ENCODE results near the gene ATP6V0B.

The ATP6V0B gene

DNA sequence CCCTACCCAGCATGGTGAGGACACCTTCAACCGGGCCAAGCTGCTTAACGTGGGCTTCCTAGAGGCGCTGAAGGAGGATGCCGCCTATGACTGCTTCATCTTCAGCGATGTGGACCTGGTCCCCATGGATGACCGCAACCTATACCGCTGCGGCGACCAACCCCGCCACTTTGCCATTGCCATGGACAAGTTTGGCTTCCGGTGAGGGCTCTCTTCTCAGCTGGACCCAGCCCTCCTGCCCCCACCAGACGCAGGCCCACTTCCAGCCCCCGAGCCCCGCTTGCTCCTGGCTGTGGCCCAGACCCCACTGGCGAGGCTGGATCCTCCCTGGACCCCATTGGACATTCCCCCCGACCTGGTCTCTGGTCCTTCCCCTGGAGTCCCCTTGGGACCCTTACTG, 10.1 kb downstream of the ATP6V0B start:
- DNase-seq (ENCODE audit: low spot score), result no peak

DNA sequence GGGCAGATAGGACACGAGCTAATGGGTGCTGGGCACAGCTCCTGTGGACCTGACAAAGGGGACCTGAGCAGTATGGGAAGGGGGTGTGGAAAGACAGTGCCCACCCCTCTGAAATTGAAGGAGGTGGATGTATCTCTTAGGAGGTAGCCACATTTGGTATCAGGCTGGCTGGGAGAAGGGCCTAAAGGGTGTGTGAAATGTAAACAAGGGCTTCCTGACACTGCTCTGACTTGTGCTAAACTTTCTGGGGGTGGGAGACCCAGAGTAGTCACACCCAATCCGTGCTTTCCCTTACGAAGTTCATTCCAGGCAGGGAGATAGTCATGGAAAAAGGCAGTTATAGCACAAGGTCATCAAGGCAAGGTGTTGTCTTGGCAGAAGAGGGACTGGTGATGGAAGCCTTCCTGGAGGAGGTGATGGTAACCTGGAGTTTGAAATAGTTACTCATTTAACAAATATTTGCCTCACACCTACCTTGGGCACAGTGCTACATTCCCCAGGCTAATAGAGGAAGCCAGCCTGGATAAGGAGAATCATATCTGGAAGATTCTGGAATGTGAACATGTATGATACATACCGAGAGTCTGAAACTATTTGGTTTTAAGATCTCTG, 11.3 kb downstream of the ATP6V0B start:
- no peak for DNase-seq (ENCODE audit: low spot score)

DNA sequence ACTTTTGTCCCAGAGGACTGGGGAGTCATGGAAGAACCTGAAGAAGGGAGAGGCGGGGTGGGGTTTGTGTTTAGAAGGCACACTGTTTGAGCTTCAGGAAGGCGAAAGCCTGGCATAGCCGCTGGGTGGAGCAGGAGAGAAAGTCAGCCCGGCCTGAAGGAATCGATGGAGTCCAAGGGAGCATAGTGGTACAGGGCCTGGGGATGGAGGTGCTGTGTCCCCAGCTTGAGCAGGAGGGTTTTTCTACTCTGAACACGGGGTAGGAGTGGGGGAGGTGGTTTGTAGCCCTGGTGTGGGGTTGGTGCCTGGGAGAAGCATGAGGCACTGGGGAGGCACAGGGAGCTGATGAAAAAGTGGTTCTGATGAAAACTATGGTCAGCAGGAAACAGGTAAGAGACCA, 12.0 kb downstream of the ATP6V0B start:
- DNase-seq (ENCODE audit: low spot score), result peak; percentile 33

DNA sequence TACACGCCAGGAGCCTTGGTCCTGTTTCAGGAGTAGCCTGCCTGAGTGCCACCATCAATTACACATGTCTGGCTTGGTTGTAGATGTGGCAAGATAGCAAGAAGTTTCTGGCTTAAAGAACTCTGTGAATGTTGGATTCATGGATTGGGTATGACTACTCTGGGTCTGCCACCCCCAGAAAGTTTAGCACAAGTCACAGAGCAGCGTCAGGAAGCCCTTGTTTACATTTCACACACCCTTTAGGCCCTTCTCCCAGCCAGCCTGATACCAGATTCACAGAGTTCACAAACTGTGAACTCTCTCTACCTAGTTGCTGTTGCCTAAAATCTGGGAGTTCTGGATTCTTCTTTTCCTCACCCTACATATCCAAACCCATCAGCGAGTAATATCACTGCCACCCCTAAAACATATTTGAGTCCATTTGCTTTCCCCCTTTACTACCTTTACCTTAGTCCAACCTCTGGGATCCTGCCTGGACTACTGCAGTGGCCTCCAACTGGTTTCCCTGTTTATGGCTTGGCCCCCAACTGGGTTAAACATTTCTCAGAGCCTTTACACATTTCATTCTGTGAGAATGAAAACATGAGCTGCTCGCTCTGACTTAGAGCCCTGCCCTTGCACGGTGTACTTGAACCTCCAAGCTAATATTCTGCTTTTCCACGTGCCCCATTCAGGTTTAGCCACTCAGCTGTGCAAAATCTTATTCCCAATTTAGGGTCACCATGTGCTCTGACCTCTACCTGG, 12.6 kb downstream of the ATP6V0B start:
- no peak for DNase-seq (ENCODE audit: low spot score)

DNA sequence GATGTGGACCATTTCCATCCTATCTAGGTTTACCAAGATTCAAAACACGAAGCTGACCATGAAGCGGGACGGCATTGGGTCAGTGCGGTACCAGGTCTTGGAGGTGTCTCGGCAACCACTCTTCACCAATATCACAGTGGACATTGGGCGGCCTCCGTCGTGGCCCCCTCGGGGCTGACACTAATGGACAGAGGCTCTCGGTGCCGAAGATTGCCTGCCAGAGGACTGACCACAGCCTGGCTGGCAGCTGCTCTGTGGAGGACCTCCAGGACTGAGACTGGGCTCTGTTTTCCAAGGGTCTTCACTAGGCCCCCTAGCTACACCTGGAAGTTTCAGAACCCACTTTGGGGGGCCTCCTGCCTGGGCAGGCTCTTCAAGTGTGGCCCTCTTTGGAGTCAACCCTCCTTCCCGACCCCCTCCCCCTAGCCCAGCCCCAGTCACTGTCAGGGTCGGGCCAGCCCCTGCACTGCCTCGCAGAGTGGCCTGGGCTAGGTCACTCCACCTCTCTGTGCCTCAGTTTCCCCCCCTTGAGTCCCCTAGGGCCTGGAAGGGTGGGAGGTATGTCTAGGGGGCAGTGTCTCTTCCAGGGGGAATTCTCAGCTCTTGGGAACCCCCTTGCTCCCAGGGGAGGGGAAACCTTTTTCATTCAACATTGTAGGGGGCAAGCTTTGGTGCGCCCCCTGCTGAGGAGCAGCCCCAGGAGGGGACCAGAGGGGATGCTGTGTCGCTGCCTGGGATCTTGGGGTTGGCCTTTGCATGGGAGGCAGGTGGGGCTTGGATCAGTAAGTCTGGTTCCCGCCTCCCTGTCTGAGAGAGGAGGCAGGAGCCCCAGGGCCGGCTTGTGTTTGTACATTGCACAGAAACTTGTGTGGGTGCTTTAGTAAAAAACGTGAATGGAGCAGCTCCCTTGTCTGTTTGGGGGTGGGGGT, 15.8 kb downstream of the ATP6V0B start:
- no peak for DNase-seq (ENCODE audit: low spot score)

DNA sequence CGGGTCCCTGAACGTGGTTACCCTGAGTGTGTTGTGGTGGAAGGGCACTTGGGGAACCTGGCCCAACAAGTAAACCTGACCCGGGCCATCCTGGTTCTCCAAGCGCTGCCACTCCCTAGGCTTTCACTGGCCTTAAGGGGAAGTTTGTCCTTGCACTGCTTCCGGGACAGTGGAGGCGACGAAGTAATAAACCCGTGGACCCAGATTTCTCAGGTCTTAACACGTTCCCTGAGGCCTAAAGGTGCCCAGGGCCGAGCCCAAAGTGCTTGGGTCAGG, 16.4 kb downstream of the ATP6V0B start:
- DNase-seq (ENCODE audit: low spot score), result no peak

DNA sequence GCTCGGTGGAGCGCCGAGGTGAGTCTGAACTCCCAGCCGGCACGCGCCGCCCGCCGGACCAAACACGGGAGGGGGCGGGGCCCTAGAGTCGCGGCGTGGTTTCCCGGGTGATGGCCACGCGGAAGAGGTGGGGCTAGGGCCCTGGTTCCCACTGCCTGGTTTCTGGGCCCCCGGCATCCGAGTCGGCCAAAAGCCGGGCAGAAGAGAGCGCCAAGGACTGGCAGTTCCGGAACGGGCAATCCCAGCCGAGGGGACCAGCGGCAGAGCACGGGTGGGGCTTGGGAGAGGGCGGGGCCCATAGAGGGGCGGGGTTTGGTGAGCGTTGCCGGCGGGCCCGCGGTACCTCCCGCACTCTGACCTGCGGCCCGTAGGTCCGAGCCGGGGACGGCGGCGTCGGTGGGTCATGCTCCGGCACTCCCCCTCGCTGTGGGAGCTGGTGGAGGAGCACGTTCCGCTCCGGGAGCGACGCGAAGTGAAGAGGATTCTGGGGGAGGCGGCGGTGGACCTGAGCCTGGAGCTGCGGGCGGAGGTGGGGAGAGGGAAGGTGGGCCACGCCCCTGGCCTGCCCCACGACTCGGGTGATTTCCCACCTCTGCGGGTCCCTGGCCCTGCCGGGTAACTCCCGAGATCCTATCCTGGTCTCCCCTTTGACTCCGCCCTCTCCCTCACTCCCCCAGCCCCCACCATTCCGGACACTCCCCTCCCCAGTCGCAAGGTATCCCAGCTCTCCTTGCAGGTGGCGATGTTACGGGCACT, 16.9 kb downstream of the ATP6V0B start, which contains the start of gene CCDC24:
CCDC24 (plus strand) TSS at position 124 of the 756 bp plus-strand sequence; CDS start at position 404, 280 bp downstream.
- peak; percentile 95 for DNase-seq (ENCODE audit: low spot score)

DNA sequence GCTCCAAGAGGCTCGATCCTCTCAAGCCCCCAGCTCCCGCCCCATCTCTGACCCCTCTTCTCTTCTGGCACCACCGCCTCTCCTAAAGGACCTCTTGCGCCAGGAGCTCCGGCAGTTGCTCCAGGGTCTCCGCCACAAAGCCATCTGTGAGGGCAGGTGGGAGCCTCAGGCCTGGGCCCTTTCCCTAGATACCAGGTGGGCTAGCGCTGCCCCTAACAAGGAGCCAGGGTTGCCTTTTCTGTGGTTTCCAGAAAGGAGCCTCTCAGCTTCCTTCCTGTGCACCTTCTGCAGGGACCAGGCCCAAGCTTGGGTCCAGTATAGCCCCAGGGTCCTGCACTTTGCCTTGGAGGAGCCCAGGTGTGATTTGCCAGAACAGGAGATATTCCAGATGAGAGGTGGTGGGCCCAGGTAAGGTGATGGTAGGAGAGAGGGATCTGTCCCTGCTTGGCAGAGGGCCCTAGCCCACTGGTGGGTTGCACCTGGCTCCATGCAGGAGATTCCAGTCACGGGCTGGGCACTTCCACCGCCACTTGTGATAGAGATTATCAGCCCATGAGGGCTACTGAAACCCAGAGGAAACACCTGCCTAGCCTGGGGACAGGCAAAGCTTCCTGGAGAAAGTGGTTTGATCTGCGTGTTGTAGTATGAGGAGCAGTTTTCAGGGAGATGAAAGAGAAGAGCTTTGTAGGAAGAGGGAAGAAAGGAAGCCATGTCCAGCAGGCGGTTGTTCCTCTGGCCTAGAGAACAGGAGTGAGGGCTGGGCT, 17.7 kb downstream of the ATP6V0B start:
- DNase-seq (ENCODE audit: low spot score), result no peak

DNA sequence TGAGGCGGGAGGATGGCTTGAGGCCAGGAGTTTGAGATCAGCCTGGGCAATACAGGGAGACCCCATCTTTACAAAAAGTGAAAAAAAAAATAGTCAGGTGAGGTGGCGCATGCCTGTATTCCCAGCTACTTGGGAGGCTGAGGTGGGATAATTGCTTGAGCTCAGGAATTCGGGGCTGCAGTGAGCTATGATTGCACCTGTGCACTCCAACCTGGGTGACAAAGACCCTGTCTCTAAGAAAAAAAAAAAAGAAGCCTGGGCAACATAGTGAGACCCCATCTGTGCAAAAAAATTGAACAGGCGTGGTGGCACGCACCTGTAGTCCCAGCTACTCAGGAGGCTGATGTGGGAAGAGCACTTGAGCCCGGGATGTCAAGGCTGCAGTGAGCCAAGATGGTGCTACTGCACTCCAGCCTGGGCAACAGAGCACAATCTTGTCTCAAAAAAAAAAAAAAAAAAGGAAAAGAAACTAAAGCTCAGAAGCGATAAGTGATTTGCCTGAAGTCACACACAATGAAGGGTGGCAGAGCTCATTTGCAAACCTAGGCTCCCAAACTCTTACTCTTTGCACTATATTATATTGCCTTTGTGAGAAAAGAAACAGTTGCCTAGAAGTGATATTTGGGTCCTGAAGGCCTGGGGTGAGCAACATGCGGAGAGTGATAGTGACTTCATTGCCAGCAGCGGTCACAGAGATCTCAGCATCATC, 18.6 kb downstream of the ATP6V0B start:
- DNase-seq (ENCODE audit: low spot score), result no peak

DNA sequence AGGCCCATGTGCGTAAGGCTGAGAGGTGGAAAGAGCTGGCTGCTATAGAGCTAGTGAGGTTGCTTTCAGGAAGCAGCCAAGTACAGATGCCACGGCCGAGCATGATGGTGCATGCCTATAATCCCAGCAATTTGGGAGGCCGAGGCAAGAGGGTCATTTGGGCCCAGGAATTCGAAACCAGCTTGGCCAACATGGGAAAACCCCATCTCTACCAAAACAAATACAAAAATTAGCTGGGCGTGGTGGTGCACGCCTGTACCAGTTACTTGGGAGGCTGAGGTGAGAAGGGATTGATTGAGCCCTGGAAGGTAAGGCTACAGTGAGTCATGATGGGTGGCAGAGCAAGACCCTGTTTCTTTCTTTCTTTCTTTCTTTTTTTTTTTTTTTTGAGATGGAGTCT, 19.3 kb downstream of the ATP6V0B start:
- DNase-seq (ENCODE audit: low spot score), result no peak

DNA sequence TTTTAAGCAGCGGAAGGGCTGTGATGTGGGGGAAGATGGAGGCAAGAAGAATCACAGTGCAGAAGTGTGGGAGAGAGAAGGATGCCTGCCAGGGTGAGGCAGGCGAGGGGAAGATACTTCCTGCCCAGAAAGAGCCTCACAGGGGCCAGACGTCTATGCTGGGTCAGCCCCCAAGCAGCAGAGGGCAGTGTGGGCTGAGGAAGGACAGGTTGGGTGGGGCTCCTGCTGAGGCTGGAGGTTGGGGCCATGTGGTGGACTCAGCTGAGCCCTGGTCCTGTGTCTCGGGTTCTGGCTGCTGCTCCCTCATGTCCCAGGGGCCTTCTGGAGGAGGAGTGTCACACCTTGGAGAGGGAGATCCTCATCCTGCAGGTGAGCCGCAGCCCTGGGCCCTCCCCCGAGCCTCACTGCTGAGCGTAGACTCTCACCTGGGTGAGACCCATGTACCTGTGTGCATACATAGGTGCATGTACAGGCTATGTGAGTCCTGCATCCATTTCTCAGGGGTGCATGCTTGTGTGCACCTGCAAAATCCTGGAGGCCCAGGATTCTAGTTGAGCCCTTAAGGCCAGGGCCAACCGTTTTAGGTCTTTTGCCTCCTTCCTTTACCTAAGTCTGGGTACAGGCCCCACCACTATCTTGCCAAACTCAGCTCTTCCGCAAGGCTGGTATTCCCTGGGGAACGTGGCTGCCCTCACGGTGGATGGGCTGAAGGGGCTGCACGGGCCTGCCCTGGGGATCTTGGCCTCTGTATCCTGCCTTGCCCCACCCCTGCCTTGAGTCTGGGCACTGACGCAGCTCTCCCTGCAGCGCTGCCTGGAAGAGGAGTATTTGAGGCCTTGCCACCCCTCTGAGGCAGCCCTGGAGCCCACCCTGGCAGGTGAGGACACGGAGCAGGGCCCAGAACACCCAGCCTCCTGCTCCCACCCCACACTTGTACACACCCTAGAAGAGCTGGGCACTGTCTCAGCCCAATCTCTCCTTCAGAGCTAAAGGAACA, 20.3 kb downstream of the ATP6V0B start:
- peak; percentile 55 for DNase-seq (ENCODE audit: low spot score)

DNA sequence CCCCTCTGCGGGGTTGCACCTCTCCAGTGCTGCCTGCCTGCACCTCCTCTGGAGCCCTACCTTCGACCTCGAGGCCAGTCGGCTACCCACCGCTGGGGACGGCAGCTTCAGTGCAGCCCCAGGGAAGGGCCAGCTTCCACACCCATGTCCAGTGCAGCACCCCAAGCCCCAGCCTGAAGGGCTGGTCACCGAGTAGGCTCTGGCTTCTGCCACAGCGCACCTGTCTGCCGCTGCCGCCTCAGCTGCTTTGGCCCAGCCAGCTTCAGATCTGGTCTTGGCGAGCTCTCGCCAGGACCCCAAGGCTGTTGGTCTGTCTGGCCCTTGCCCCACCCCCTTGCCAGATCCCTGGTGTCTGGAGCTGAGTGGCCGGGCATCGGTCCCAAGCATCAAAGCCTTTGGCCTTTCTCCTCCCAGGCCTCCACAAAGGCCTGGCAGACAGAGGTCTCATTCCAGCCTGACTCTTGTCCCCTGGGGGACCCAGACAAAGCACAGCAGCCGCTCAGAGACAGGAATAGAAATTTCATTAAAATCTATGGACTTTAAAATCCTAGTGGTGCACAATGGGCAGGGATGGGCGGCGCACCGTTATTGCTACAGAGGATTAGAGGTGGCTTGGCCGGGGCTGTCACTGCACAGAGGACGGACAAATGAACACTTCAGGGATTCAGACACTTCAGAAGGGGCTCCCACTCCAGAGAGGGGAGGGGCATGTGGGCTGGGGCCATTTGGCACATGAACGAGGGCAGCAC, 21.4 kb downstream of the ATP6V0B start:
- DNase-seq (ENCODE audit: low spot score), result no peak

DNA sequence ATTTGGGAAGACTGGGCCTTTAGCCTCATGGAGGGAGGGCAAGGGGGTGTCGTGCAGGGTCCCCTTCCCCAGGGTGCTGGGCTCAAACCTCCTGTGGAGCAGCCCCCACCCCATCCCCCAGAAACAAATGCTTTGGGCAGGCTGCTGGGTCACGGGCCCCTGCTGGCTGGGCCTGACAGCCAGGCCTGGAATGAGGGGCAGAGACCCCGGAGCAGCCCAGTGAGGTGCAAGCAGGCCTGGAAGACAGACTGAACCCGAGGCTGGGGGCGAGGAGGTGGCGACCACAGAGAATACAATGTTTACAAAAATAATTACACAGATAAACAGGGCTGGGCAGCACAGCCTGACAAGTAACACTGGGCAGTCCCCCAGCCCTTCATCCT, 22.0 kb downstream of the ATP6V0B start:
- DNase-seq (ENCODE audit: low spot score), result no peak

DNA sequence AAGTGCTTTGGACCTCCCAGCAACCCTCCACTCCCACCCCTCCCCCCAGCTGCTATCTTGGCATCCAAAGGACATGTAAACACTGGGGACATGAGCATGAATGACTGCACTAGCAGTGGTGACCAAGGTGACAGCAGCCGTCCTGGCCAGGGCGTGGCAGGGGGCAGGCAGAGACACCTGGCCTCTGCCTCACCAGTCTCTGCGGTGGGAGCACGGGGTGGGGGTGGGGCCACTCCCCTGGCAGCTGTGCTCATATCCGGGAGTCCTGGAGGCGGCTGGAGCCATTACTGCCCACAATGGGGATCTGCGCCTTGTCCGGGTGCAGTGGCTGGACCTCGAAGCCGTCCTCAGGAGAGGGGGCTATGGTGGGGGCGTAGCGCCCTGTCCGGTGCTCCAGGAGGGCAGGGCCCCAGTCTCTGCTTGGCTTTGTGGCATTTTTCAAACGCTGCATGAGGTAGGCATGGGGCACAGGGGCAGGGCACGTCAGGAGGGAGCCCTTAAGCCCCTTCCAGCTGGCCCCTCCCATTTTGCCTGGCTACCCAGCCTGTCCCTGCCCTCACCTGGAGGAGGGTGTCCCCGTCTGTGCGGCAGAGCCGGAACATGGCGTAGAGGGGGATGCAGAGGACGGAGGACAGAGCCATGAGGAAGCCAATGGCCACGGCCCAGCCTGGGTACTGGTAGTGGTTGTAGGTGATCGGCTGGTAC, 22.7 kb downstream of the ATP6V0B start:
- no peak for DNase-seq (ENCODE audit: low spot score)

DNA sequence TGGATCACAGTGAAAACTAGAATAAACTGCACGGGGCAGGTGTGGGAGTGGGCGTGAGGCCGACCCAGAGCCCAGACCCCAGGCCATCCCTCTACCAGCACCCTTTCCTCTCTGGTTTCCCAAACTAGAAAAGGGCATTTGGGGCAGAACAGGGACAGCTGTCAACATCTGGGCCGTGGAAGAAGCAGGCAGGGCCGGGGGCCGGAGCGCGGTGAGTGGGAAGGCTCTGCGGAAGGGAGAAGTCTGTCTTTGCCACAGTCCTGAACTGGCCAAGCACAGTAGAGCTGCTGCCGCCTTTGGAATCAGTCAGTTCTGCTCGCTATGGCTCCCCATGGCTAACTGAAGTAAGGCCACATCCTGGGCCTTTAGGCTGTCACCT, 23.2 kb downstream of the ATP6V0B start:
- DNase-seq (ENCODE audit: low spot score), result no peak

DNA sequence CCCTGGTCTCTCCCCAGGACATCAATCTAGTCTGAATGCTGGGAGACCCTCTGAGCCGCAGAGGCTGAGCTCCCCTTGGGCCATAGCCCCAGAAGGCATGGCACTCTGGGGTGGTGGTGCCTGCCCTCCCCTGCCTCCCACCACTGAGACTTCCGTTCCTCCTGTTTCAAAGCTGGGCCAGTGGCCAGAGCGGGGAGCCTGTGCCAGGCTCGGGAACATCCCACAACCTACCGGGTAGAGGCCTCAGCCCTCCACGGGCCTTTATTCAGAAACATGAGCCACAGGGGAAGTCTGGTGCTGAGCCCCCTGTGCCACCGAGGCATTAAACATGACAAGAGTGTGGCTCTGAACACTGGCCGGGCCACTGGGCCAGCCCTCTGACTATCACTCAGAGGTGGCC, 24.7 kb downstream of the ATP6V0B start:
- DNase-seq (ENCODE audit: low spot score), result no peak

DNA sequence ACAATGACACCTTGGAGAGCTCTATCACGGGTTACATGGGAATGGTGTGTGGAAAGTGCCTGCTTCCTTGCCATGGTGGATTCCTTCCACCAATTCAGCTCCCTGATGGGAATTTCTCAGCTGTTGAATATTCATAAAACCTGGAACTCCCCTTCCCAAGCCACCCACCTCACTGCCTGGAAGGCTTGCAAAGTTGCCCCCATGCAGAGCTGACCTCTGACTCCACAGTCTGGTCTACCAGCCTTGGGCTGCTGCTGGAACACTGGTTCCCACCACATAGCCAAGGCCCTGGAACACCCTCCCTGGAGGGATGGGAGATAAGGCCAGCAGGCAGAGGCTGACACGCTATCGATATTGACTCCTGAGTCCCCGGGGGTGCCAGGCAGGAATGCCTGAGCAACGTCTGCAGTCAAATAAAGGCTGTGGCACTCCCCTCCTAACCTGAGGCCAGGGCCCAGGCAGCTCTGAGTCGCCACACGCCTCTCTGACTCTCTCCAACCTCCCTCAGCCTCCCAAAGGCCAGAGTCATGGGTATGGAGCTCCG, 25.4 kb downstream of the ATP6V0B start:
- no peak for DNase-seq (ENCODE audit: low spot score)

DNA sequence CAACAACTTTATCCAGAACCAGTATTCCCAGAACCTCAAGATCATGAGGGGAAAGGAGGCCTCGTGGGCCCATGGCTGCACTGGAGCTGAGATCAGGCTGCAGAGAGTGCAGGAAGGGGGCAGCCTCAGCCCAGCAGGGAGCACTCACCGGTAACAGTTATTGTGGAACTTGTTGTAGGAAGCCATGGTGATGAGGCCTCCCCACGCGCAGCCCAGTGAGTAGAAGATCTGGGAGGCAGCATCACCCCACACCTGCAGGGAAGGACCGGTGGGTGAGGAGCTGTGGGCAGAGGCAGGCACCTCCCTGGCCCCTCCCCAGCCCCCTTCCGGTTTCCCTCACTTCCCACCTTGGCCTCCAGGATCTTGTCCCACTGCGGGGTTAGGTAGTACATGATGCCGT, 27.4 kb downstream of the ATP6V0B start:
- no peak for DNase-seq (ENCODE audit: low spot score)
